Body of pancreas (tissue), 4 donors: ENCODE results near the gene ADAM33. TPM values are rescaled to one million over a fixed set of nuclear protein-coding genes. Genes with fewer than 3 reads are reported as not detected.
A peak's percentile ranks its signal among the peaks of the same experiment; 100 is the strongest.

ENCODE experiments used
- ATAC-seq: fragments of 150-250 bp; one replicate; pipeline ENCODE4 v1.9.1; 2016
- DNase-seq, 4 donors: peaks; one replicate each; pipeline ENCODE4 v3.0.0-alpha.2; 2019
- H3K27ac ChIP-seq, 4 donors: fragments of 200-600 bp; sonication (generic); 1 replicate in 3 of 4; 2 replicates in 1 of 4; pipeline versions ENCODE4 v1.5.1 to v1.6.1; 2016 to 2019; ENCODE audit warnings: mild to moderate bottlenecking in 1 of 4, mixed read lengths in 1 of 4, moderate library complexity in 1 of 4
- H3K27me3 ChIP-seq, 2 donors: fragments of 200-600 bp; sonication (generic); one replicate each; pipeline ENCODE4 v1.6.0; 2016; ENCODE audit warnings: mild to moderate bottlenecking in 1 of 2
- H3K36me3 ChIP-seq, 2 donors: fragments of 200-600 bp; sonication (generic); replicated peaks in 1 of 2; 2 replicates each; pipeline ENCODE4 v1.5.1; 2016; ENCODE audit warnings: low read depth in 2 of 2; ENCODE audit not compliant: insufficient read depth in 1 of 2
- H3K4me1 ChIP-seq: fragments of 200-600 bp; sonication (generic); one replicate; pipeline ENCODE4 v1.6.0; 2016
- H3K4me3 ChIP-seq, 2 donors: fragments of 200-600 bp; sonication (generic); 1 replicate in 1 of 2; 2 replicates in 1 of 2; pipeline ENCODE4 v1.5.1; 2016 to 2019
- H3K9me3 ChIP-seq, 3 donors: fragments of 200-600 bp; sonication (generic); 1 replicate in 2 of 3; 2 replicates in 1 of 3; pipeline ENCODE4 v1.5.1; 2016
- CTCF ChIP-seq, 7 experiments: fragments of 450-650 bp in 4 of 7; fragments of 200-600 bp in 3 of 7; sonication (generic) in 3 of 7; IDR thresholded peaks; one replicate each; pipeline ENCODE4 v1.5.1; 2016 to 2019; ENCODE audit warnings: antibody characterized with exemption in 7 of 7
- POLR2A ChIP-seq, 3 donors: fragments of 450-650 bp; IDR thresholded peaks; one replicate each; pipeline ENCODE4 v1.6.1; 2016; ENCODE audit warnings: antibody characterized with exemption in 3 of 3, mild to moderate bottlenecking in 2 of 3
- WGBS, 2 donors: methylation state at CpG; one replicate each; pipeline ENCODE4 v1.1.5; 2017; 5-methylcytosine and 5-hydroxymethylcytosine counted together
- intact Hi-C: fragments of 100-400 bp; cut with DNase I; formaldehyde crosslinking; loops from one replicate; pipeline ENCODE4 v1.15.1; 2023
- total RNA-seq, 2 donors: library from RNA; depleted of rRNA; stranded (reverse); fragments of >200 nt; gene quantifications; one replicate each; pipeline ENCODE4 v1.1.0, GENCODE V29; 2016

The ADAM33 gene
- total RNA-seq, 2 donors from 2014 or later = 11.2 to 29.0 TPM

GRCh38 chr20:3714092-3714491 lies 32.3 kb upstream of the ADAM33 start:
- peak in 1 of 4 donors; percentile 53 for DNase-seq
- Histone ChIP-seq H3K36me3 (no peaks in the 10 kb centered on the region), H3K4me3 (no peak overlapping the region), H3K4me1 (no peaks in the 10 kb centered on the region), H3K27me3 (no peaks in the 10 kb centered on the region), H3K9me3 (no peaks in the 10 kb centered on the region), H3K27ac (no peak overlapping the region)
- ATAC-seq = no peak
- WGBS, 2 donors = 77 to 80% methylated on average over 4 of the region's 4 CpGs
- no peak for TF ChIP-seq POLR2A (IDR thresholded peaks at IDR 0.05)
- TF ChIP-seq CTCF (IDR thresholded peaks at IDR 0.05) = no peak
- intact Hi-C loops = no loop called here

- Histone ChIP-seq H3K27ac (no peak within 1 kb of the TSS), H3K4me3 (no peak within 1 kb of the TSS), H3K36me3 (no peaks in the 10 kb centered on the region), H3K9me3 (no peaks in the 10 kb centered on the region), H3K27me3 (no peaks in the 10 kb centered on the region), H3K4me1 (no peaks in the 10 kb centered on the region)
- ATAC-seq = no peak
- WGBS, 2 donors = 71 to 75% methylated on average over 12 to 15 of the region's 15 CpGs
- intact Hi-C loops = no loop called here
- DNase-seq = peak in 2 of 4 donors; percentile 26 to 78
- no peak for TF ChIP-seq CTCF (IDR thresholded peaks at IDR 0.05)
- no peak for TF ChIP-seq POLR2A (IDR thresholded peaks at IDR 0.05)
Measured at GRCh38 chr20:3712279-3712873, 30.6 kb upstream of the ADAM33 start, which contains the start of gene SIGLEC1. TSS of gene SIGLEC1 (minus strand) at chr20:3712600. CDS start at chr20:3707128, 5,472 bp downstream.

- DNase-seq (no peak), ATAC-seq (no peak)
- no peaks in the 10 kb centered on the region for H3K27me3 ChIP-seq
- 67 to 80% methylated on average over 4 of the region's 4 CpGs for WGBS, 2 donors
- TF ChIP-seq POLR2A (IDR thresholded peaks at IDR 0.05) (no peak), CTCF (IDR thresholded peaks at IDR 0.05) (no peak)
- no peak overlapping the region for H3K4me3 ChIP-seq
- no peak overlapping the region for H3K27ac ChIP-seq
- no peaks in the 10 kb centered on the region for H3K36me3 ChIP-seq
- no peaks in the 10 kb centered on the region for H3K9me3 ChIP-seq
- H3K4me1 ChIP-seq = no peaks in the 10 kb centered on the region
- intact Hi-C loops = no loop called here
Measured at GRCh38 chr20:3711484-3711941, 29.7 kb upstream of the ADAM33 start.

GRCh38 chr20:3710703-3711483 lies 29.1 kb upstream of the ADAM33 start:
- no peaks in the 10 kb centered on the region for H3K4me1 ChIP-seq
- H3K27ac ChIP-seq = no peak overlapping the region
- intact Hi-C loops = no loop called here
- H3K9me3 ChIP-seq = no peaks in the 10 kb centered on the region
- H3K27me3 ChIP-seq = no peaks in the 10 kb centered on the region
- 28 to 33% methylated on average over 18 of the region's 18 CpGs for WGBS, 2 donors
- ATAC-seq (peak; percentile 70), DNase-seq (peak; percentile 56 to 76 (median 64))
- TF ChIP-seq CTCF (IDR thresholded peaks at IDR 0.05) = peak; percentile 66 to 87 (median 73)
- TF ChIP-seq POLR2A (IDR thresholded peaks at IDR 0.05) = no peak
- H3K36me3 ChIP-seq = no peaks in the 10 kb centered on the region
- H3K4me3 ChIP-seq = no peak overlapping the region
